GM21381 (cell line): ENCODE measurements around the gene TFF3.

Experiments used
- ATAC-seq: cut with Tn5 transposase; IDR thresholded peaks from one replicate; pipeline ENCODE4 v1.9.1; 2021; ENCODE audit warnings: mild to moderate bottlenecking, moderate library complexity; ENCODE audit not compliant: unreplicated experiment

TFF3 gene

DNA sequence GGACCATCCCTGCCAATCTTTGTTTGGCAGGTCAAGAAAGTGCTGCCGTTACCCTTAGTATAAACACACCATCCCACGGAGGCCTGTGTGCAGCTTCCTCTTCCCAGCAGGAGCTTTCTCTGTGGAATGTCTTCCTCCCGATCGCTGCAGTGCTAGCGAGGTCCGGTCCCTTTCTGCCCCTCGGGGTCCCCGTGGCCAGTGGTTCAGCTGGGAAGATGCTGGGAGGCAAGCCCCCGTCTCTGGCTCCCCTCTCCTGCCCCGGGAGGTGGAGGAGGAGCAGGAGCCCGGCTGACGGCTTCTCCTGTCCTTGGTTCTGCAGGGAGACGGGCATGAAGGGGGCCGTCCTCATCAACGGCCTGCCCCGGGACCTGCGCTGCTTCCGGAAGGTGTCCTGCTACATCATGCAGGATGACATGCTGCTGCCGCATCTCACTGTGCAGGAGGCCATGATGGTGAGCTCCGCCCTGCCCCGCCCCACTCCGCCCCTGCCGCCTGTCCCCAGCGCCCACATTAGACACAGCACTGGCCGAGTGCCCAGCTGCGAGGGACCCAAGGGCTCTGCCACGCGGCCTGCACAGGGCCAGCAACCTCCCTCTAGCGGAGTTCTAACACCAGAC lies 42.1 kb downstream of the TFF3 start:
- no peak for ATAC-seq

DNA sequence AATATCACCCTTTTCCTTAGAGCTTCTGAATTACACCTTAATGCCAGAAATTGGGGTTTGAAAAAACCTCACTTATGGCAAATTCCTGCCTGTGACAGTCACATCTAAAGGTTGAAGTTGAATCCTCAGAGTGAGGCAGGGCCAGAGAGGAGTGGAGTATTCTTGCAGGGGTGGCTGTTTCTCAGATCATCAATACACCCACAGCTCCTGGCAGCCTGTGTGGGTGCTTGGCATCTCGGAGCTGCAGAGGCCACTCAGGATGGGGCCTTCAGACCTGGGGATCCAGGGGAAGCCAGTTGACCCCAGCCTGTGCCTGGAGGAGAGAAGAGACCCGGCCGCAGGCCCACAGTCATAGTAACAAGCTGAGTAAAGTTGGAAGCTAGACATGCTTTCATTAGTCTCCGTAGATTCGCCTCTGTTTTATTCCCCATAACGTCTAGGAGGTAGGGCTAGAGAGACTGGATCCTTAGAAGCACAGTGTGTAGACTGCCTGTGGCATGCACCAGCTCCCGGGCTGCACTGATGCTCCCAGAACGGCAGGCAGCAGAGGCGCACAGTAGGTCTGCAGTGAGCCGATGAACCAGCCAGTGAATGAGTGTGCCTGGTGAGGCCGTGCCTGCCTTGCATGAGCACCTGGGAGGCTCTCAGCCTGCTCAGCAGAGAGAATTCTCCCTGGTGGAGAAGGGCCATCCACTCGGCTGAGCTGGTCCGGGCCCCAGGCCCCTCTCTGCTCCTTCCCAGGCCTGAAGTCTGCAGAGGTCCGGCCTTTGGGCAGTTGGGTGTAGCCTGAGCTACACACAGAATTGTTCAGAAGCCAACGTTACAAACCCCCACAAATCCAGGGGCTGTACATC lies 42.9 kb downstream of the TFF3 start:
- no peak for ATAC-seq

DNA sequence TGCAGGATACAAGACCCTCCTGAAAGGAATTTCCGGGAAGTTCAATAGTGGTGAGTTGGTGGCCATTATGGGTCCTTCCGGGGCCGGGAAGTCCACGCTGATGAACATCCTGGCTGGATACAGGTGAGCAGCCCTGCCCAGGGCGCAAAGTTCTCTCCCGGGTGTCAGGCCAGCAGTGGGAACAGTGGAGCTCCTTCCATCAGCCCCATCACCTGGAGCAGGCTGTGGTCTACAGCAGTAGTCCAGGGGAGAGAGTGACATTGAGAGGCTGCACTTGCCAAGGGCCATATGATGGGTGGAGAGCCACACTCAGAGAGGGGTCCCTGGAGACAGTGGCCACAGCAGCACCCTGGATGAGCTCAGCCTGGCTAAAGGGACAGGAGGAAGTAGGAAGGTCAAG lies 44.1 kb downstream of the TFF3 start:
- no peak for ATAC-seq

DNA sequence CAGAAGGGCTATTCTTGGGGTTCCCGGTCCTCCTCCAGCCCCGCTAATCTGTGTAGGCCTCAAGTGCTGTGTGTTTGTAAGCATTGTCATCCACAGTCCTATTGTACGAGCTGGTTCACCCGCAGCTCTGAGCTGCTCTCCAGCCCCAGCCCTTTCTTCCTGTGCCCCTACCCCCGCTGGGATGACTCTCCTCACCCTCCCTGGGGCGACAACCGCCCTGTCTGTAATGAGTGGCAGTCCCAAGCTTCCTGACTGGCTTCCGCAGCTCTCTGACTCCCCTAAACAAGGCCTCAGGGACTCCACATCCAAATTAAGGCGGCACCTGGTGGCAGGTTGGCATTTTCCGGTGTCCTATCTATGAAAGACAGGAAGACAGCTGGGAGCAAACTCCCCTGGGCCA lies 45.8 kb downstream of the TFF3 start:
- ATAC-seq: no peak

DNA sequence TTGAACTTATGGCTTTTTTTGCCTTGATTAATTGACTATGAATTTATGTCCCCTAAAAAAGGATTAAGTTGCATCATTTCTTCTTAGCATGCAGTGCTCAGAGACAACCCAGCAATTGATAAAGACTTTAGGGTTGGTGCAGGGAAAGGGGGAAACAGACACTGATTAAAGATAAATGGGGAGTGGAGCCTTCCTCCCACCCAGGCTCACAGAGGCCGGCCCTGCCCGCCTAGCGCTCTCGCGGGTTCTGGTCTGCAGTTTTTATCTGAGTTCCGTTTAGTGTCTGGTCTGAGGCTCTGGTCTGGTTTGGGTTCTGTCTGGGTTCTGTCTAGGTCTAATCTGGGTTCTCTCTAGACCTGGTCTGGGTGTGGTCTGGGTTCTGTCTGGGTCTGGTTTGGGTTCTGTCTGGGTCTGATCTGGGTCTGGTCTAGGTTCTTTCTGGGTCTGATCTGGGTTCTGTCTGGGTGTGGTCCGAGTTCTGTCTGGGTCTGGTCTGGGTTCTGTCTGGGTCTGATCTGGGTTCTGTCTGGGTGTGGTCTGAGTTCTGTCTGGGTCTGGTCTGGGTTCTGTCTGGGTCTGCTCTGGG lies 48.1 kb downstream of the TFF3 start:
- no peak for ATAC-seq

DNA sequence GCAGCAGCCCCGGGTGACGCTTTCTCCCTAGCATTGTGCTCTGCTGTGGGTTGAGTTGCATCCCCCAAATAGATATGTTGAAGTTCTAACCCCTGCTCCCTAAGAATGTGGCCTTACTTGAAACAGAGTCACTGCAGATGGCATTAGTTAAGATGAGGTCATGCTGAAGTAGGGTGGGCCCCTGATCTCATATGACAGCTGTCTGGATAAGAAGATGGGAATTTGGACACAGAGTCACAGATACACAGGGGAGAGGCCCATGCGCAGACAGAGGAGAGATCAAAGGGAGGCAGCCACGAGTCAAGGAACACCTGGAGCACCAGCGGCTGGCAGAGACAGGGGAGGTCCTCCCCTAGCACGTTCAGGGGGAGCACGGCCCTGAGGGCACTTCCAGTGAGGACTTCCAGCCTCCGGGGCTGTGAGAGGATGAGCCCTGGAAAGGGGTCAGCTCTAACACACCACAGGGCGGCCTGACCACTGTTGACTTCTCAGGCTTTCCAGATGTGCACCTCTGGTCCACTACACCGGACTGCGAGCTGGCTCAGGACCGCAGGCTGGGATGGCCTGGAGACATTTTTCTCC lies 49.9 kb downstream of the TFF3 start:
- no peak for ATAC-seq

DNA sequence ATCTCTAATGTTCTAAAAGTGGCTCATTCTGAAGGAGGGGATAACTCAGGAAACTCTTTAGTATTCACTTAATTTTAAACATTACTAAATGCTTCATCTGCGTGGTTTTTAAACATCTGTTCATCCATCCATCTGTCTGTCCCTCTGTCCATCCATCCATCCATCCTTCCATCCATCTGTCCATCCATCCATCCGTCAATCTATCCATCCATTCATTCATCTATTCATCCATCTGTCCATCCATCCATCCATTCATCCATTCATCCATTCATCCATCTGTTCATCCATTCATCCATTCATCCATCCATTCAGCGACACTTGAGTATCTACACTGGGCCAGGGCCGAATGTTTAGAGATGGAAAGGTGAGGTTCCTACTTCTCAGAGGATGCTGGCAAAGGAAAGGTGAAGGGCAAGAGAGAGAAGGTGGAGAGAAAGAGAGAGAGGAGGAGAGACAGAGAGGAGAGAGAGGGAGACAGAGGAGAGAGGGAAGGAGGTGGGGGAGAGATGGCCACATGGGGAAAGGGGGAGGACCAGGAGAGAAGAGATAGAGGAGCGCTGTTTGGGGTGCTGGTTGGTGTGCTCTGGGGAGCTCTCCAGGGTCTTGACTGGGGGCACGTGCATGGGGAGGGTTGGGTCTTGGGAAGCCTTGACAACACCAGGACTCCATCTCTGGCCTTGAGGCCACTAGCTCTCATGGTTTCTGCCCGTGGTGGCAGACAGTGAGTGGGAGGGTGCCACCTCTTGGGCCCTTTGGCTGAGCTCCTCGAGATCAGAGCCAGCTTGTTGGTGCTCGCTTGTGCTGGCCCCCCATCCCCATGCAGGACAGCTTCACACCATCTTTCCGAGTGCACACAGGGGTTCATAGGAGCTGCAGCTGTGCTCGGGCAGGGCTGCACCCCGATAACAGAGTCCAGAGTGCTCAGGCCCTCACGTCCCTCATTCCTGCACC lies 50.7 kb downstream of the TFF3 start:
- ATAC-seq: no peak

DNA sequence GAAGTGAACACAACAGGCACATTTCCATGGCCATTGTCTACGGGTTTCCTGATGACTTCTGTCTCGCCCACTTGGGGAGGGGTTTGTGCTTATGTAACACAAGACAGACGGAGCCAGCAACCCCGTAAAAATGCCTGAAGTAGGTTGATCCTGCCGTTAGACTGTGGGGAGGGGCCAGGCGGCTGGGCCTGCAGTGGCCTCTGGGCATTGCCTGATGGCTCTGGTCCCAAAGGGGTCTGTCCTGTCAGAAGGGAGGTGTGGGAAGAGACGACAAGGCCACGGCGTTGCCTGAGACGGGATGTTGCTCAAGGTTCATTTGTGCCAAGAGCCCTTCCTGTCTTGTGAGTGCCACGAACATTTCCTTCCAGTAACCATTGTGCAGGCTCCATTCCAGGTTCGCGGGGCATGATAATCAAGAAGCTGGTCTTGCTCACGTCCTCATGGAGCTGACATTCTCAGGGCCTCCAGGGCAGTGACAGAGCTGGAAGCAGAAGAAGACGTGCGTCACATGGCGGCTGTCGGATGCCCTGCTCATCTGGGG lies 51.5 kb downstream of the TFF3 start:
- no peak for ATAC-seq

DNA sequence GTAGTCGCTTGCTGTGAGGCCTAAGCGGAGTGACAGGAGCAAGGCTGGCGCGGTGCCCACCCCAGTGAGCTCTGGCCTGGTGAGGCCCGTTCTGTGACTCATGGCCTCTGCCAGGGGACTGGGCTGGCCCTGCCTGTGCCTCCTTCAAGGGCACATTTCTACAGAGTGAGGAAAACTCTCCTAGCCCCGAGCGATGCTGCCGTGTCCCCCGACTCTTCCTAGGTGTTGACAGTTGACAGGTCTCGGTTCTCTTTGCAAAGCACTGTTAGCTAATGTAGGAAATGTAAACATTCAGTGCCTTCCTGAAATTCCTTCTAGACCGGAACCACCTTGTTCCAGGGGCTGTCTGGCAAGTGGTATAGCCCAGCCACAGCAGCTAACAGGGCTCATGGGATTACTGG lies 52.4 kb downstream of the TFF3 start:
- ATAC-seq: no peak

DNA sequence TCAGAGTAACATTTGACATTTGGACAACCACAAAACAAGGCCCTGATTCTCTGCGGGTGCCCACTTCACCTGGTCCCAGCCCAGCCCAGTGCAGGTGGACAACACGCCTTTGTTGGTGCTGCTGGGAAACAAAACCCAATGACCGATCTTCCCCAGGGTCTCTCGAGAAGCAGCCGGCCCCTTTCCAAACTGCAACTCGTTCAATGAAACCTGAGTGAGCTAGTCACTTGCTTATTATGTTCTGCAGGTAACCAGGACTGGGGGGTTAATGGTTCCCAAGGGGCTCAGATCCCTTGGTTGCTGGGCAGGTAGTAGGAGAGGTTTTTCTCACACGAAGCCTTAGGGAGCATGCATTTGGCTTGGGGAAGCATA lies 53.4 kb downstream of the TFF3 start:
- ATAC-seq: no peak
